ENCODE results near the gene GRM8.

The GRM8 gene

DNA sequence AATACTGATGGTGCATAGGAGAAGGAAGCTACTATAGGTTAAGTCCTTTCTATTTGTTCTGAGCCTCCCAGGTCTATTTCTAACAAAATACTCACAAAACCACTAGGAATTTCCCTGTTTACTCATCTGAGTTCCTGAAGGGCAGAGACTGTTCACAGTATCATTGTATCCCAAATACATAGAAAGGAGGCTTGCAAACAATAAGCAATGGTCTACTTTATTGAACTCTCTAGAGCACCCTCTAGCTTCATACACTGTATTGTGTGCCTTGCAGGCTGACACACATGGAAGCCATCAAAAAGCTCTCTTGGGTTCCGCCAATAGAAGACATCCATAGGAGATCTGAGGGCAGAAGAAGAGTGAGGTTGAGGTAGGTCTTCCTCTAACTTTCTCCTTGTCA lies 826.1 kb downstream of the GRM8 start:
- H2BK5ac ChIP-seq (ENCODE audit: low read depth, low read length, poor library complexity, severe bottlenecking), result no peak overlapping the region
- no peak overlapping the region for H3K18ac ChIP-seq (ENCODE audit: low read depth in 1 of 2, low read length in 2 of 2)
- H3K9ac ChIP-seq (ENCODE audit: low read length), result no peak overlapping the region
- DNase-seq, result no peak
- H3K9me3 ChIP-seq (ENCODE audit: control insufficient read depth, low read length), result peaks cover 5% of the 10 kb centered on the region
- H3K79me1 ChIP-seq (replicated peaks; ENCODE audit: low read length, poor library complexity, severe bottlenecking), result no peaks in the 10 kb centered on the region
- H4K91ac ChIP-seq (ENCODE audit: low read length), result no peak overlapping the region
- no peak overlapping the region for H4K8ac ChIP-seq (ENCODE audit: low read length)
- H3K23ac ChIP-seq (ENCODE audit: low read length in 2 of 2), result no peak overlapping the region
- H3K27ac ChIP-seq (ENCODE audit: low read length, poor library complexity, severe bottlenecking), result no peak overlapping the region
- no peak overlapping the region for H2BK15ac ChIP-seq (ENCODE audit: low read depth, poor library complexity, severe bottlenecking)
- H3K4me2 ChIP-seq (ENCODE audit: low read length, poor library complexity, severe bottlenecking), result no peak overlapping the region
- no peak overlapping the region for H3K14ac ChIP-seq (ENCODE audit: low read length in 2 of 2)
- H3K4ac ChIP-seq (ENCODE audit: low read depth in 1 of 2, low read length in 2 of 2), result no peak overlapping the region
- no peak overlapping the region for H3K4me3 ChIP-seq (ENCODE audit: insufficient read depth in 1 of 2, low read depth in 1 of 2, low read length in 2 of 2)
- no peaks in the 10 kb centered on the region for H3K4me1 ChIP-seq (ENCODE audit: control insufficient read depth, insufficient read depth, low read depth, low read length)
- H2AK5ac ChIP-seq (ENCODE audit: low read length, severe bottlenecking), result no peak overlapping the region
- no peaks in the 10 kb centered on the region for H3K27me3 ChIP-seq (ENCODE audit: control insufficient read depth in 1 of 2, insufficient read depth in 1 of 2, low read length in 2 of 2)
- H2BK12ac ChIP-seq (ENCODE audit: low read length in 2 of 2), result no peak overlapping the region
- H2AFZ ChIP-seq (ENCODE audit: low read depth, low read length), result no peak overlapping the region
- H3K36me3 ChIP-seq (ENCODE audit: control insufficient read depth in 1 of 2, insufficient read depth in 2 of 2, low read depth in 1 of 2, low read length in 2 of 2), result no peaks in the 10 kb centered on the region
- no peak overlapping the region for H2BK120ac ChIP-seq (ENCODE audit: low read depth, low read length)
- WGBS, result no CpG with 5 or more reads among the region's 1 CpG

DNA sequence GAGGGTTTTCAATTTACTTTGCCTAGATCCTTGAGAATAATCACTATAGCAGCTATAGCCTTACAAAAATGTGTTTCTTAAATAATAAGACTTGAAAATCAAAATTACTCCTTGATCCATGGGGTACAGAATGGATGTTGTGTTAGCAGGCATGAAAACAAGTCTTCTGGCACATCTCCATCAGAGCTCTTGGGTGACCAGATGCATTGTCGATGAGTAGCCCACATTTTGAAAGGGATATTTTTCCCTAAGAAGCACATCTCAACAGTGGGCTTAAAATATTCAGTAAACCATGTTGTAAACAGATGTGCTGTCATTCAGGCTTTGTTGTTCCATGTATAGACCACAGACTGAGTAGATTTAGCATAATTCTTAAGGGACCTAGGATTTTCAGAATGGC lies 827.8 kb downstream of the GRM8 start:
- Histone ChIP-seq H2BK120ac (ENCODE audit: low read depth, low read length) (no peak overlapping the region), H2BK5ac (ENCODE audit: low read depth, low read length, poor library complexity, severe bottlenecking) (no peak overlapping the region), H3K9me3 (ENCODE audit: control insufficient read depth, low read length) (peaks cover 5% of the 10 kb centered on the region), H3K79me1 (replicated peaks; ENCODE audit: low read length, poor library complexity, severe bottlenecking) (no peaks in the 10 kb centered on the region), H3K4ac (ENCODE audit: low read depth in 1 of 2, low read length in 2 of 2) (no peak overlapping the region), H3K4me3 (ENCODE audit: insufficient read depth in 1 of 2, low read depth in 1 of 2, low read length in 2 of 2) (no peak overlapping the region), H2AFZ (ENCODE audit: low read depth, low read length) (no peak overlapping the region), H2BK12ac (ENCODE audit: low read length in 2 of 2) (no peak overlapping the region), H3K9ac (ENCODE audit: low read length) (no peak overlapping the region), H3K4me1 (ENCODE audit: control insufficient read depth, insufficient read depth, low read depth, low read length) (no peaks in the 10 kb centered on the region), H2AK5ac (ENCODE audit: low read length, severe bottlenecking) (no peak overlapping the region), H3K23ac (ENCODE audit: low read length in 2 of 2) (no peak overlapping the region), H3K36me3 (ENCODE audit: control insufficient read depth in 1 of 2, insufficient read depth in 2 of 2, low read depth in 1 of 2, low read length in 2 of 2) (no peaks in the 10 kb centered on the region), H4K91ac (ENCODE audit: low read length) (no peak overlapping the region), H3K14ac (ENCODE audit: low read length in 2 of 2) (no peak overlapping the region), H4K8ac (ENCODE audit: low read length) (no peak overlapping the region), H3K27me3 (ENCODE audit: control insufficient read depth in 1 of 2, insufficient read depth in 1 of 2, low read length in 2 of 2) (no peaks in the 10 kb centered on the region), H2BK15ac (ENCODE audit: low read depth, poor library complexity, severe bottlenecking) (no peak overlapping the region), H3K18ac (ENCODE audit: low read depth in 1 of 2, low read length in 2 of 2) (no peak overlapping the region), H3K4me2 (ENCODE audit: low read length, poor library complexity, severe bottlenecking) (no peak overlapping the region), H3K27ac (ENCODE audit: low read length, poor library complexity, severe bottlenecking) (no peak overlapping the region)
- 100% methylated on average over 1 of the region's 1 CpG for WGBS
- DNase-seq, result no peak

- Histone ChIP-seq H3K9me3 (ENCODE audit: control insufficient read depth, low read length) (peaks cover 6% of the 10 kb centered on the region), H3K36me3 (ENCODE audit: control insufficient read depth in 1 of 2, insufficient read depth in 2 of 2, low read depth in 1 of 2, low read length in 2 of 2) (no peaks in the 10 kb centered on the region), H2BK15ac (ENCODE audit: low read depth, poor library complexity, severe bottlenecking) (no peak overlapping the region), H3K9ac (ENCODE audit: low read length) (no peak overlapping the region), H2AK5ac (ENCODE audit: low read length, severe bottlenecking) (no peak overlapping the region), H3K4me1 (ENCODE audit: control insufficient read depth, insufficient read depth, low read depth, low read length) (no peaks in the 10 kb centered on the region), H3K18ac (ENCODE audit: low read depth in 1 of 2, low read length in 2 of 2) (no peak overlapping the region), H3K4ac (ENCODE audit: low read depth in 1 of 2, low read length in 2 of 2) (no peak overlapping the region), H4K91ac (ENCODE audit: low read length) (no peak overlapping the region), H4K8ac (ENCODE audit: low read length) (no peak overlapping the region), H3K79me1 (replicated peaks; ENCODE audit: low read length, poor library complexity, severe bottlenecking) (no peaks in the 10 kb centered on the region), H3K27ac (ENCODE audit: low read length, poor library complexity, severe bottlenecking) (no peak overlapping the region), H3K23ac (ENCODE audit: low read length in 2 of 2) (no peak overlapping the region), H3K4me3 (ENCODE audit: insufficient read depth in 1 of 2, low read depth in 1 of 2, low read length in 2 of 2) (no peak overlapping the region), H2BK12ac (ENCODE audit: low read length in 2 of 2) (no peak overlapping the region), H2BK120ac (ENCODE audit: low read depth, low read length) (no peak overlapping the region), H2AFZ (ENCODE audit: low read depth, low read length) (no peak overlapping the region), H2BK5ac (ENCODE audit: low read depth, low read length, poor library complexity, severe bottlenecking) (no peak overlapping the region), H3K14ac (ENCODE audit: low read length in 2 of 2) (no peak overlapping the region), H3K4me2 (ENCODE audit: low read length, poor library complexity, severe bottlenecking) (no peak overlapping the region), H3K27me3 (ENCODE audit: control insufficient read depth in 1 of 2, insufficient read depth in 1 of 2, low read length in 2 of 2) (no peaks in the 10 kb centered on the region)
- WGBS, result 90% methylated on average over 2 of the region's 4 CpGs
- DNase-seq, result no peak
Observed at GRCh38 chr7:126419047-126419446, 833.7 kb downstream of the GRM8 start.

DNA sequence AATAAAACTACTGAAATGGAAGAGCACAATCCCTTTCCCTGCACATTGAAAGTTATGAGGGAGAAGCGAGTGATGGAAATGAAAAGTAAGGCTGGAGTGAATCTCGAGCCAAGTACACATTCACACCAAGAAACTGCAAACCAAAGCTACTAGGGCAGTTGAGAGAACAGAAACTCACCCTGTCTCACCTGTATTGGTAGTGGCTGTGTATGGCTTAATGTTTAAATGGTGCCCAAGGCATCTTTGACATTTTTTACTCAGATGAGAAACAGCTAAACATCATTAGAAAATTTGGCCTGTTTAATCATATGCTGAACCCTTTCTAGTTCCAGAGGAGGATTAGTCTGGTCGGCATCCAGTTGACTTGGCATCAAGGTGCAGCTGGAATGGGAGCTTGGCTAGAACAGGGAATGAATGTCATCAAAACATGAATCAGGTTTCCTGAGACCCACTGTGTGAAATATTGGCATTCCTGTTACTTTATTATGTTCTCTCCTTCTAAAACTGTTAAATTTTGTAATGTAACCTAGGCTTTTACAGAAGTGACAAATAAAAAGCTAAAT lies 840.8 kb downstream of the GRM8 start:
- H3K79me1 ChIP-seq (replicated peaks; ENCODE audit: low read length, poor library complexity, severe bottlenecking), result no peaks in the 10 kb centered on the region
- H3K36me3 ChIP-seq (ENCODE audit: control insufficient read depth in 1 of 2, insufficient read depth in 2 of 2, low read depth in 1 of 2, low read length in 2 of 2), result no peaks in the 10 kb centered on the region
- no peaks in the 10 kb centered on the region for H3K4me1 ChIP-seq (ENCODE audit: control insufficient read depth, insufficient read depth, low read depth, low read length)
- no peak overlapping the region for H2BK15ac ChIP-seq (ENCODE audit: low read depth, poor library complexity, severe bottlenecking)
- no peak overlapping the region for H4K8ac ChIP-seq (ENCODE audit: low read length)
- H2BK12ac ChIP-seq (ENCODE audit: low read length in 2 of 2), result no peak overlapping the region
- peaks cover 4% of the 10 kb centered on the region for H3K9me3 ChIP-seq (ENCODE audit: control insufficient read depth, low read length)
- H3K4me2 ChIP-seq (ENCODE audit: low read length, poor library complexity, severe bottlenecking), result no peak overlapping the region
- H3K27ac ChIP-seq (ENCODE audit: low read length, poor library complexity, severe bottlenecking), result no peak overlapping the region
- H3K14ac ChIP-seq (ENCODE audit: low read length in 2 of 2), result no peak overlapping the region
- no peak overlapping the region for H2BK5ac ChIP-seq (ENCODE audit: low read depth, low read length, poor library complexity, severe bottlenecking)
- H3K9ac ChIP-seq (ENCODE audit: low read length), result no peak overlapping the region
- no peak overlapping the region for H4K91ac ChIP-seq (ENCODE audit: low read length)
- H3K4ac ChIP-seq (ENCODE audit: low read depth in 1 of 2, low read length in 2 of 2), result no peak overlapping the region
- H2BK120ac ChIP-seq (ENCODE audit: low read depth, low read length), result no peak overlapping the region
- no peak overlapping the region for H3K23ac ChIP-seq (ENCODE audit: low read length in 2 of 2)
- H3K27me3 ChIP-seq (ENCODE audit: control insufficient read depth in 1 of 2, insufficient read depth in 1 of 2, low read length in 2 of 2), result no peaks in the 10 kb centered on the region
- no peak overlapping the region for H2AFZ ChIP-seq (ENCODE audit: low read depth, low read length)
- no peak overlapping the region for H3K4me3 ChIP-seq (ENCODE audit: insufficient read depth in 1 of 2, low read depth in 1 of 2, low read length in 2 of 2)
- DNase-seq, result no peak
- no peak overlapping the region for H2AK5ac ChIP-seq (ENCODE audit: low read length, severe bottlenecking)
- H3K18ac ChIP-seq (ENCODE audit: low read depth in 1 of 2, low read length in 2 of 2), result no peak overlapping the region
- 57% methylated on average over 1 of the region's 3 CpGs for WGBS

Measured in mesenchymal stem cell (in vitro differentiated cells and primary cell).